ENCODE measurements around the gene AVPR2.

The AVPR2 gene

GRCh38 chrX:153903991-153904957, at the start of gene AVPR2:
Gene AVPR2 (plus strand): TSS chrX:153904673. CDS start chrX:153905146, 473 bp downstream.
- no peak for ATAC-seq
- TF ChIP-seq PATZ1 (CRISPR knock-in tag; IDR thresholded peaks at IDR 0.05; ENCODE audit: borderline replicate concordance) (no peak), ZNF565 (CRISPR knock-in tag; conservative IDR thresholded peaks at IDR 0.05; ENCODE audit: low read depth) (no peak), TOX (CRISPR knock-in tag; IDR thresholded peaks at IDR 0.05; ENCODE audit: borderline replicate concordance) (no peak), ZNF8 (CRISPR knock-in tag; IDR thresholded peaks at IDR 0.05) (no peak), POU6F1 (CRISPR knock-in tag; IDR thresholded peaks at IDR 0.05; ENCODE audit: borderline replicate concordance, low read depth) (no peak), SNAI2 (CRISPR knock-in tag; IDR thresholded peaks at IDR 0.05) (no peak), CSDC2 (CRISPR knock-in tag; IDR thresholded peaks at IDR 0.05) (no peak), ISL1 (CRISPR knock-in tag; IDR thresholded peaks at IDR 0.05) (no peak), CSRNP3 (CRISPR knock-in tag; IDR thresholded peaks at IDR 0.05) (no peak), ESRRG (CRISPR knock-in tag; IDR thresholded peaks at IDR 0.05) (no peak), ZC3H10 (CRISPR knock-in tag; IDR thresholded peaks at IDR 0.05) (no peak), OSR1 (CRISPR knock-in tag; IDR thresholded peaks at IDR 0.05) (no peak), GLIS3 (CRISPR knock-in tag; IDR thresholded peaks at IDR 0.05) (no peak), TSHZ2 (CRISPR knock-in tag; IDR thresholded peaks at IDR 0.05) (no peak), ZFP3 (CRISPR knock-in tag; IDR thresholded peaks at IDR 0.05) (no peak)

- TF ChIP-seq ZFP3 (CRISPR knock-in tag; IDR thresholded peaks at IDR 0.05) (no peak), PATZ1 (CRISPR knock-in tag; IDR thresholded peaks at IDR 0.05; ENCODE audit: borderline replicate concordance) (no peak), RARB (CRISPR knock-in tag; IDR thresholded peaks at IDR 0.05) (no peak), TOX (CRISPR knock-in tag; IDR thresholded peaks at IDR 0.05; ENCODE audit: borderline replicate concordance) (no peak), GLIS3 (CRISPR knock-in tag; IDR thresholded peaks at IDR 0.05) (no peak), PPARA (CRISPR knock-in tag; IDR thresholded peaks at IDR 0.05; ENCODE audit: borderline replicate concordance) (no peak), TCF4 (CRISPR knock-in tag; IDR thresholded peaks at IDR 0.05; ENCODE audit: borderline replicate concordance) (no peak), CREB5 (CRISPR knock-in tag; IDR thresholded peaks at IDR 0.05; ENCODE audit: low read depth) (no peak), POU6F1 (CRISPR knock-in tag; IDR thresholded peaks at IDR 0.05; ENCODE audit: borderline replicate concordance, low read depth) (no peak), ZNF565 (CRISPR knock-in tag; conservative IDR thresholded peaks at IDR 0.05; ENCODE audit: low read depth) (no peak), ZNF8 (CRISPR knock-in tag; IDR thresholded peaks at IDR 0.05) (no peak), OSR1 (CRISPR knock-in tag; IDR thresholded peaks at IDR 0.05) (no peak)
- ATAC-seq = no peak
Observed at GRCh38 chrX:153854702-153855101, 49.8 kb upstream of the AVPR2 start.
